ENCODE data around the gene KLHL6.
A peak's percentile ranks its signal among the peaks of the same experiment; 100 is the strongest.

KLHL6 gene

GRCh38 chr3:183487896-183488295, 67.6 kb downstream of the KLHL6 start:
- Mint-ChIP-seq H3K9me3 (no peaks in the 10 kb centered on the region), H3K27me3 (ENCODE audit: low read depth, poor library complexity) (peaks cover 12% of the 10 kb centered on the region), H3K27ac (no peak overlapping the region), H3K4me1 (peaks cover 42% of the 10 kb centered on the region), H3K36me3 (ENCODE audit: low read depth) (no peaks in the 10 kb centered on the region), H3K4me3 (no peak overlapping the region)
- TF ChIP-seq, protein P1, sequence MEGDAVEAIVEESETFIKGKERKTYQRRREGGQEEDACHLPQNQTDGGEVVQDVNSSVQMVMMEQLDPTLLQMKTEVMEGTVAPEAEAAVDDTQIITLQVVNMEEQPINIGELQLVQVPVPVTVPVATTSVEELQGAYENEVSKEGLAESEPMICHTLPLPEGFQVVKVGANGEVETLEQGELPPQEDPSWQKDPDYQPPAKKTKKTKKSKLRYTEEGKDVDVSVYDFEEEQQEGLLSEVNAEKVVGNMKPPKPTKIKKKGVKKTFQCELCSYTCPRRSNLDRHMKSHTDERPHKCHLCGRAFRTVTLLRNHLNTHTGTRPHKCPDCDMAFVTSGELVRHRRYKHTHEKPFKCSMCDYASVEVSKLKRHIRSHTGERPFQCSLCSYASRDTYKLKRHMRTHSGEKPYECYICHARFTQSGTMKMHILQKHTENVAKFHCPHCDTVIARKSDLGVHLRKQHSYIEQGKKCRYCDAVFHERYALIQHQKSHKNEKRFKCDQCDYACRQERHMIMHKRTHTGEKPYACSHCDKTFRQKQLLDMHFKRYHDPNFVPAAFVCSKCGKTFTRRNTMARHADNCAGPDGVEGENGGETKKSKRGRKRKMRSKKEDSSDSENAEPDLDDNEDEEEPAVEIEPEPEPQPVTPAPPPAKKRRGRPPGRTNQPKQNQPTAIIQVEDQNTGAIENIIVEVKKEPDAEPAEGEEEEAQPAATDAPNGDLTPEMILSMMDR (IDR thresholded peaks at IDR 0.05), result no peak
- no peak for DNase-seq

DNA sequence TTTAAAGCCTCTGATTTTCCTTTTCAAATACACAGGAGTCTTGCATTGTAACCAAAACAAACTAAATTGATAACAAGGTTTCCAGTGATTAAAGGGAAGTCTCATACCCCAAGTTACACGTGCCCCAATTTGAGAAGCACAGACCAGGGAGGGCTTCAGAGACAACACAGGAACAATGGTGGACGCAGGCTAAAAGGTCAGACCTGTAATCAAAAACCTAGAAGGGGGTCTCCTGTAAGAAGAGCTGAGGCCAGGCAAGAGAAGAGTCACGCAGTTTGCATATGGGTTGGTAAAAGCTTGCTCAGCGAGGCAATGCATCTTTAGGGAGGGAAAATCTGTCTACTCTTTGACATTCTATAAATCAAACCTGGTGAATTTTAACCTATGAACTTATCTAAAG, 68.5 kb downstream of the KLHL6 start:
- H3K27ac Mint-ChIP-seq, result peak overlapping the region; percentile 83
- TF ChIP-seq, protein P1 (IDR thresholded peaks at IDR 0.05), result no peak
- peaks cover 42% of the 10 kb centered on the region for H3K4me1 Mint-ChIP-seq
- DNase-seq, result no peak
- no peaks in the 10 kb centered on the region for H3K9me3 Mint-ChIP-seq
- no peaks in the 10 kb centered on the region for H3K36me3 Mint-ChIP-seq (ENCODE audit: low read depth)
- H3K27me3 Mint-ChIP-seq (ENCODE audit: low read depth, poor library complexity), result peaks cover 12% of the 10 kb centered on the region
- H3K4me3 Mint-ChIP-seq, result peak overlapping the region; percentile 38

- H3K4me1 Mint-ChIP-seq, result peaks cover 42% of the 10 kb centered on the region
Observed at GRCh38 chr3:183486472-183486871, 69.0 kb downstream of the KLHL6 start.

GRCh38 chr3:183485585-183485984, 69.9 kb downstream of the KLHL6 start:
- Mint-ChIP-seq H3K27ac (no peak overlapping the region), H3K36me3 (ENCODE audit: low read depth) (no peaks in the 10 kb centered on the region), H3K4me3 (no peak overlapping the region), H3K9me3 (no peaks in the 10 kb centered on the region), H3K27me3 (ENCODE audit: low read depth, poor library complexity) (peaks cover 9% of the 10 kb centered on the region), H3K4me1 (peaks cover 42% of the 10 kb centered on the region)
- no peak for DNase-seq
- TF ChIP-seq, protein P1 (IDR thresholded peaks at IDR 0.05), result no peak

More at GRCh38 chr3:183486472-183486871, 69.0 kb downstream of the KLHL6 start:
- no peaks in the 10 kb centered on the region for H3K9me3 Mint-ChIP-seq
- peak overlapping the region; percentile 60 for H3K27ac Mint-ChIP-seq
- H3K27me3 Mint-ChIP-seq (ENCODE audit: low read depth, poor library complexity), result peaks cover 12% of the 10 kb centered on the region
- no peaks in the 10 kb centered on the region for H3K36me3 Mint-ChIP-seq (ENCODE audit: low read depth)
- no peak for DNase-seq
- TF ChIP-seq, protein P1 (IDR thresholded peaks at IDR 0.05), result no peak
- no peak overlapping the region for H3K4me3 Mint-ChIP-seq

- H3K27ac Mint-ChIP-seq, result no peak overlapping the region
Observed at GRCh38 chr3:183485093-183485492, 70.4 kb downstream of the KLHL6 start.

More at GRCh38 chr3:183485093-183485492, 70.4 kb downstream of the KLHL6 start:
- no peaks in the 10 kb centered on the region for H3K9me3 Mint-ChIP-seq
- H3K4me1 Mint-ChIP-seq, result peaks cover 42% of the 10 kb centered on the region
- no peak for DNase-seq
- peaks cover 8% of the 10 kb centered on the region for H3K27me3 Mint-ChIP-seq (ENCODE audit: low read depth, poor library complexity)
- TF ChIP-seq, protein P1 (IDR thresholded peaks at IDR 0.05), result no peak
- no peaks in the 10 kb centered on the region for H3K36me3 Mint-ChIP-seq (ENCODE audit: low read depth)
- no peak overlapping the region for H3K4me3 Mint-ChIP-seq
